ENCODE data around the gene MTMR3. TPM values are rescaled to one million over a fixed set of nuclear protein-coding genes. Genes with fewer than 3 reads are reported as not detected.

MTMR3 gene
- polyA plus RNA-seq, 1 of the 3 experiments (the other 2 are of a cell fraction): 20.4 TPM

- no peak for DNase-seq
- no peak overlapping the region for H2AFZ ChIP-seq (ENCODE audit: low read depth)
- TF ChIP-seq USF1 (IDR thresholded peaks at IDR 0.05; ENCODE audit: borderline replicate concordance, low read depth): no peak
- no peak for TF ChIP-seq USF2 (IDR thresholded peaks at IDR 0.05; ENCODE audit: borderline replicate concordance, low read depth, low read length)
- TF ChIP-seq MXI1 (IDR thresholded peaks at IDR 0.05; ENCODE audit: low read depth, low read length): no peak
- no peak for TF ChIP-seq GATA2 (CRISPR knock-in tag; IDR thresholded peaks at IDR 0.05)
- no peak for TF ChIP-seq RFX5 (IDR thresholded peaks at IDR 0.05; ENCODE audit: low read length)
- TF ChIP-seq GABPA (IDR thresholded peaks at IDR 0.05; ENCODE audit: low read depth): no peak
- TF ChIP-seq EP300 (IDR thresholded peaks at IDR 0.05; ENCODE audit: borderline replicate concordance in 1 of 2, low read depth in 1 of 2, low read length in 1 of 2): no peak
- no peak for TF ChIP-seq JUND (IDR thresholded peaks at IDR 0.05)
- TF ChIP-seq NRF1 (IDR thresholded peaks at IDR 0.05; ENCODE audit: low read depth, low read length): no peak
- ChIA-PET POLR2A (no interaction called here), CTCF (no interaction called here)
- no peaks in the 10 kb centered on the region for H3K27me3 ChIP-seq (ENCODE audit: insufficient read depth)
- no peaks in the 10 kb centered on the region for H3K4me1 ChIP-seq (ENCODE audit: control insufficient read depth in 1 of 2, insufficient read depth in 2 of 2, low read depth in 1 of 2, low read length in 1 of 2)
- no peaks in the 10 kb centered on the region for H3F3A ChIP-seq (replicated peaks; ENCODE audit: insufficient read depth)
- peaks cover 65% of the 10 kb centered on the region for H4K20me1 ChIP-seq (ENCODE audit: insufficient read depth)
- 0 out of 2 replicates have a peak overlapping the region, but pooled peaks have one; percentile 3 for H3K9ac ChIP-seq
- H3K27ac ChIP-seq (ENCODE audit: low read depth in 2 of 2, low read length in 1 of 2): no peak overlapping the region
- no peaks in the 10 kb centered on the region for H3K9me3 ChIP-seq
- H3K4me3 ChIP-seq (ENCODE audit: low read depth in 2 of 2, low read length in 1 of 2): no peak overlapping the region
- H3K4me2 ChIP-seq: no peak overlapping the region
- 80% methylated on average over 2 of the region's 2 CpGs for WGBS (ENCODE audit: low lambda C conversion rate)
- peaks cover 98% of the 10 kb centered on the region for H3K79me2 ChIP-seq (ENCODE audit: insufficient read depth)
- H3K36me3 ChIP-seq (replicated peaks in 1 of 2; ENCODE audit: control insufficient read depth in 1 of 2, insufficient read depth in 2 of 2, low read length in 1 of 2): no peaks in the 10 kb centered on the region
- no peaks in the 10 kb centered on the region for H3K9me2 ChIP-seq
Observed at GRCh38 chr22:29932136-29932535, 49.2 kb downstream of the MTMR3 start.

- 92% methylated on average over 1 of the region's 1 CpG for WGBS (ENCODE audit: low lambda C conversion rate)
- TF ChIP-seq TCF12 (IDR thresholded peaks at IDR 0.05) (no peak), TAF1 (IDR thresholded peaks at IDR 0.05; ENCODE audit: borderline replicate concordance, low read depth, low read length) (no peak), TEAD4 (IDR thresholded peaks at IDR 0.05; ENCODE audit: borderline replicate concordance, insufficient read depth) (no peak), PBX3 (IDR thresholded peaks at IDR 0.05) (no peak), RXRA (IDR thresholded peaks at IDR 0.05; ENCODE audit: borderline replicate concordance, low read depth) (no peak), FOXJ3 (CRISPR knock-in tag; IDR thresholded peaks at IDR 0.05) (no peak), REST (IDR thresholded peaks at IDR 0.05; ENCODE audit: low read depth, low read length) (no peak), JUND (IDR thresholded peaks at IDR 0.05) (no peak), MEF2A (IDR thresholded peaks at IDR 0.05; ENCODE audit: borderline replicate concordance, low read depth) (no peak), POLR2AphosphoS5 (IDR thresholded peaks at IDR 0.05; ENCODE audit: low read depth, low read length) (no peak), USF1 (IDR thresholded peaks at IDR 0.05; ENCODE audit: borderline replicate concordance, low read depth) (no peak)
- peaks cover 65% of the 10 kb centered on the region for H4K20me1 ChIP-seq (ENCODE audit: insufficient read depth)
Observed at GRCh38 chr22:29933619-29934018, 50.6 kb downstream of the MTMR3 start.

More at GRCh38 chr22:29933619-29934018, 50.6 kb downstream of the MTMR3 start:
- peaks cover 97% of the 10 kb centered on the region for H3K79me2 ChIP-seq (ENCODE audit: insufficient read depth)
- POLR2A ChIA-PET: no interaction called here
- H3K27ac ChIP-seq (ENCODE audit: low read depth in 2 of 2, low read length in 1 of 2): no peak overlapping the region
- H3K4me3 ChIP-seq (ENCODE audit: low read depth in 2 of 2, low read length in 1 of 2): no peak overlapping the region
- no peaks in the 10 kb centered on the region for H3F3A ChIP-seq (replicated peaks; ENCODE audit: insufficient read depth)
- no peak overlapping the region for H3K9ac ChIP-seq
- no peaks in the 10 kb centered on the region for H3K27me3 ChIP-seq (ENCODE audit: insufficient read depth)
- no peak overlapping the region for H2AFZ ChIP-seq (ENCODE audit: low read depth)
- no peaks in the 10 kb centered on the region for H3K9me2 ChIP-seq
- CTCF ChIA-PET: interaction anchor here (0.7 kb wide), 1 partner anchor 8 kb away, joined by 3 read pairs; no protein-coding TSS in a partner anchor
- no peaks in the 10 kb centered on the region for H3K36me3 ChIP-seq (replicated peaks in 1 of 2; ENCODE audit: control insufficient read depth in 1 of 2, insufficient read depth in 2 of 2, low read length in 1 of 2)
- DNase-seq: no peak
- no peak overlapping the region for H3K4me2 ChIP-seq
- no peaks in the 10 kb centered on the region for H3K9me3 ChIP-seq
- no peaks in the 10 kb centered on the region for H3K4me1 ChIP-seq (ENCODE audit: control insufficient read depth in 1 of 2, insufficient read depth in 2 of 2, low read depth in 1 of 2, low read length in 1 of 2)
